Trophoblast cell (in vitro differentiated cells and primary cell): Measurements from ENCODE around the gene MOB1B.

Source experiments
- DNase-seq, 2 donors: peaks; one replicate each; pipeline ENCODE4 v3.0.0-alpha.2; 2016
- H2AFZ ChIP-seq: 2 replicates; pipeline ENCODE4 v1.6.1; 2013; ENCODE audit warnings: low read length, moderate library complexity, mild to moderate bottlenecking; ENCODE audit not compliant: insufficient read depth, poor library complexity
- H2AK5ac ChIP-seq: 2 replicates; pipeline ENCODE4 v1.6.1; 2013; ENCODE audit warnings: mild to moderate bottlenecking, low read length
- H2BK120ac ChIP-seq: 2 replicates; pipeline ENCODE4 v1.6.1; 2013; ENCODE audit warnings: low read length, mild to moderate bottlenecking, moderate library complexity; ENCODE audit not compliant: insufficient read depth, poor library complexity
- H2BK12ac ChIP-seq: 2 replicates; pipeline ENCODE4 v1.6.1; 2013; ENCODE audit warnings: mild to moderate bottlenecking, low read length, moderate library complexity
- H2BK5ac ChIP-seq: 2 replicates; pipeline ENCODE4 v1.6.1; 2013; ENCODE audit warnings: low read length, low read depth, moderate library complexity, mild to moderate bottlenecking; ENCODE audit not compliant: poor library complexity
- H3K14ac ChIP-seq: 2 replicates; pipeline ENCODE4 v1.6.1; 2013; ENCODE audit warnings: mild to moderate bottlenecking, low read length
- H3K18ac ChIP-seq: 2 replicates; pipeline ENCODE4 v1.6.1; 2013; ENCODE audit warnings: mild to moderate bottlenecking, low read length
- H3K23ac ChIP-seq: 2 replicates; pipeline ENCODE4 v1.6.1; 2013; ENCODE audit warnings: low read length
- H3K27ac ChIP-seq: 2 replicates; pipeline ENCODE4 v1.5.1; 2013; ENCODE audit warnings: low read depth, mild to moderate bottlenecking, inconsistent platforms, low read length, moderate library complexity
- H3K27me3 ChIP-seq: 2 replicates; pipeline ENCODE4 v1.6.1; 2013; ENCODE audit warnings: inconsistent platforms, mild to moderate bottlenecking, low read length, moderate library complexity; ENCODE audit not compliant: insufficient read depth
- H3K36me3 ChIP-seq, 2 experiments: 1 replicate in 1 of 2; 2 replicates in 1 of 2; pipeline ENCODE4 v1.6.1; 2013; ENCODE audit warnings: low read length in 2 of 2, mild to moderate bottlenecking in 2 of 2, moderate library complexity in 1 of 2; ENCODE audit not compliant: insufficient read depth in 2 of 2, control insufficient read depth in 1 of 2
- H3K4ac ChIP-seq: 2 replicates; pipeline ENCODE4 v1.6.1; 2013; ENCODE audit warnings: low read depth, mild to moderate bottlenecking, low read length, moderate library complexity
- H3K4me1 ChIP-seq, 2 experiments: 1 replicate in 1 of 2; 2 replicates in 1 of 2; pipeline ENCODE4 v1.6.1; 2013; ENCODE audit warnings: low read length in 2 of 2, mild to moderate bottlenecking in 2 of 2, moderate library complexity in 1 of 2; ENCODE audit not compliant: insufficient read depth in 2 of 2, control insufficient read depth in 1 of 2
- H3K4me2 ChIP-seq: 2 replicates; pipeline ENCODE4 v1.6.1; 2013; ENCODE audit warnings: inconsistent platforms, mild to moderate bottlenecking, low read length, moderate library complexity
- H3K4me3 ChIP-seq: 2 replicates; pipeline ENCODE4 v1.5.1; 2013; ENCODE audit warnings: mild to moderate bottlenecking, low read depth, low read length, inconsistent platforms
- H3K79me1 ChIP-seq: one replicate; pipeline ENCODE4 v1.6.1; 2013; ENCODE audit warnings: low read length
- H3K79me2 ChIP-seq: 2 replicates; pipeline ENCODE4 v1.6.1; 2013; ENCODE audit warnings: low read length, mild to moderate bottlenecking; ENCODE audit not compliant: control insufficient read depth, insufficient read depth, poor library complexity
- H3K9ac ChIP-seq: 2 replicates; pipeline ENCODE4 v1.6.1; 2013; ENCODE audit warnings: mild to moderate bottlenecking, low read length
- H3K9me3 ChIP-seq: 2 replicates; pipeline ENCODE4 v1.6.1; 2013; ENCODE audit warnings: low read depth, mild to moderate bottlenecking, control low read depth, inconsistent platforms, low read length; ENCODE audit not compliant: insufficient read depth
- H4K12ac ChIP-seq: 2 replicates; pipeline ENCODE4 v1.6.1; 2013; ENCODE audit warnings: low read depth, mild to moderate bottlenecking, low read length, moderate library complexity
- H4K8ac ChIP-seq: 2 replicates; pipeline ENCODE4 v1.6.1; 2013; ENCODE audit warnings: low read depth, mild to moderate bottlenecking, low read length, moderate library complexity
- H4K91ac ChIP-seq: one replicate; pipeline ENCODE4 v1.6.1; 2013; ENCODE audit warnings: low read depth, mild to moderate bottlenecking, low read length, moderate library complexity
- WGBS: extraction: QIAGEN DNeasy Blood & Tissue Kit; methylation state at CpG from one replicate; pipeline ENCODE4 v1.1.7; 2013; ENCODE audit warnings: missing lambda C conversion rate; ENCODE audit not compliant: insufficient read length, insufficient coverage; ENCODE audit errors: extremely low coverage; 5-methylcytosine and 5-hydroxymethylcytosine counted together

MOB1B gene

GRCh38 chr4:70994069-70994366, 91.8 kb downstream of the MOB1B start:
- Histone ChIP-seq H3K27me3 (no peaks in the 10 kb centered on the region), H3K4me2 (peak overlapping the region; percentile 63), H2BK5ac (peak overlapping the region; percentile 37), H3K18ac (peak overlapping the region; percentile 64), H2AFZ (peak overlapping the region; percentile 77), H3K9ac (peak overlapping the region; percentile 77), H3K9me3 (peaks cover under 1% of the 10 kb centered on the region), H3K36me3 (peaks cover 4 to 5% of the 10 kb centered on the region in 2 experiments), H3K14ac (peak overlapping the region; percentile 94), H3K4ac (peak overlapping the region; percentile 42), H3K79me1 (peaks cover 9% of the 10 kb centered on the region), H3K23ac (no peak overlapping the region), H3K4me3 (peak overlapping the region; percentile 89), H3K27ac (peak overlapping the region; percentile 67), H4K12ac (peak overlapping the region; percentile 88), H4K8ac (peak overlapping the region; percentile 83), H2BK12ac (peak overlapping the region; percentile 5), H3K4me1 (peaks cover 0 to 4% of the 10 kb centered on the region in 2 experiments), H3K79me2 (peaks cover 5% of the 10 kb centered on the region), H2AK5ac (peak overlapping the region; percentile 79), H4K91ac (peak overlapping the region; percentile 77), H2BK120ac (peak overlapping the region; percentile 53)
- no peak for DNase-seq
- WGBS: no CpG with 5 or more reads among the region's 11 CpGs

DNA sequence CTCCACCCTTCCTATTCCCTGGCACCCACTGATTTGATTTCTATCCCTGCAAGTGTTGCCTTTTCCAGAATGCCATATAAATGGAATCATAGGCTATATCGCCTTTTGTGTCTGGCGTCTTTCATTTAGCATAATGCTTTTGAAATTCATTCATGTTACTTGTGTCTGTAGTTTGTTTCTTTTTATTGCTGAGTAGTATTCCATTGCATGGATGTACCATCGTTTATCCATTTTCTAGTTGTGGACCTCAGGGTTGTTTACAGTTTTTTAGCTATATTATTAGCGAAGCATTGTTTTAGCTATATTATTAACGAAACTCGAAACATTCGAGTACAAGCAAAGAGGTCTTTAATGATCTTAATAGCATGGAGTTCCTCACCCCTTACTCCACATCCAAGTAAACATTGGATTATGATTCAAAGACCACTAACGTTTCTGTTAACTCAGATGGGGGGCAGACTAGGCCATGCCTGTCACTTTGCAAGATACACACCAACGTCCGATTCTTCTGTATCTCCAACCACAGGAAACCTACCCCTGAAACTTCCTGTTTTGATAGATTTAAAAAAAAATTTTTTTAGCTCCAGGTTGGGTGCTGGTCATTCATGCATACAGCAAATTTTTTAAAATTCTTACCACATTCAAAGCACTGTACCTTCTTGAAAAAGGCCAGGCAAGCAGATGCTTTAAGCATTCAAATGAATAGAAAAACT, 92.4 kb downstream of the MOB1B start:
- Histone ChIP-seq H3K4me1 (peaks cover 0 to 4% of the 10 kb centered on the region in 2 experiments), H3K9me3 (peaks cover 1% of the 10 kb centered on the region), H3K79me2 (peaks cover 5% of the 10 kb centered on the region), H3K23ac (no peak overlapping the region), H3K14ac (no peak overlapping the region), H4K12ac (no peak overlapping the region), H3K79me1 (peaks cover 9% of the 10 kb centered on the region), H2BK120ac (no peak overlapping the region), H3K4me3 (no peak overlapping the region), H2AFZ (no peak overlapping the region), H3K9ac (no peak overlapping the region), H3K27me3 (no peaks in the 10 kb centered on the region), H4K8ac (no peak overlapping the region), H2AK5ac (no peak overlapping the region), H2BK12ac (no peak overlapping the region), H3K27ac (no peak overlapping the region), H3K36me3 (peaks cover 5 to 6% of the 10 kb centered on the region in 2 experiments), H3K18ac (no peak overlapping the region), H2BK5ac (no peak overlapping the region), H3K4me2 (peak overlapping the region; percentile 63), H3K4ac (no peak overlapping the region), H4K91ac (no peak overlapping the region)
- no CpG with 5 or more reads among the region's 10 CpGs for WGBS
- DNase-seq: no peak

GRCh38 chr4:70996018-70996360, 93.8 kb downstream of the MOB1B start:
- H3K79me2 ChIP-seq: peaks cover 5% of the 10 kb centered on the region
- H3K4me3 ChIP-seq: no peak overlapping the region
- H2AK5ac ChIP-seq: no peak overlapping the region
- H3K14ac ChIP-seq: no peak overlapping the region
- no peaks in the 10 kb centered on the region for H3K27me3 ChIP-seq
- no peak overlapping the region for H4K8ac ChIP-seq
- H3K9me3 ChIP-seq: peaks cover 1% of the 10 kb centered on the region
- H4K12ac ChIP-seq: no peak overlapping the region
- no CpG with 5 or more reads among the region's 4 CpGs for WGBS
- H3K4me2 ChIP-seq: no peak overlapping the region
- no peak overlapping the region for H3K23ac ChIP-seq
- no peak overlapping the region for H3K4ac ChIP-seq
- H3K27ac ChIP-seq: no peak overlapping the region
- H2AFZ ChIP-seq: no peak overlapping the region
- peaks cover 9% of the 10 kb centered on the region for H3K79me1 ChIP-seq
- peaks cover 5 to 6% of the 10 kb centered on the region in 2 experiments for H3K36me3 ChIP-seq
- no peak overlapping the region for H3K9ac ChIP-seq
- H2BK5ac ChIP-seq: no peak overlapping the region
- DNase-seq: no peak
- no peak overlapping the region for H2BK120ac ChIP-seq
- H3K4me1 ChIP-seq: peaks cover 0 to 4% of the 10 kb centered on the region in 2 experiments
- no peak overlapping the region for H4K91ac ChIP-seq
- no peak overlapping the region for H3K18ac ChIP-seq
- H2BK12ac ChIP-seq: no peak overlapping the region

DNA sequence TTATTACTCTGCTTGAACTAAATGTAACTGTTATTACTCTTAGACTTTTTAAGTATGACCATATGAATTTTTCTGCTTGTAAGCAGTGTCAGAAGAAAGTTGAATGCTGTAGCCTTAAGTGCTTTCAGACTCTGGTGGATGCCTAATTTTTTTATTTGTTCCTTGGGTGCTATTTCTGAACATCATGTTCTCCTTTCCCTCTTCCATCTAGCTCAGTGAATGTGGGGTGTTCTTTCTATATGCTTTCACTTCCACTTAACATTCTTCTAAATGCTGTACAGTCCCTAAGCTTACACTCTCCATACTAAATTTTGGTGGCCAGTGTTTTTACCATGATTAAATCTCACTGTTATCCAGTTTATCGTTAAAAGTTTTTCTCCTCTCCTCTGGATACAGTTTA, 94.9 kb downstream of the MOB1B start:
- H3K23ac ChIP-seq: no peak overlapping the region
- H4K91ac ChIP-seq: no peak overlapping the region
- no peak overlapping the region for H3K4ac ChIP-seq
- H3K9ac ChIP-seq: no peak overlapping the region
- H4K8ac ChIP-seq: no peak overlapping the region
- peaks cover 0 to 4% of the 10 kb centered on the region in 2 experiments for H3K4me1 ChIP-seq
- no peak overlapping the region for H2AFZ ChIP-seq
- DNase-seq: no peak
- H4K12ac ChIP-seq: no peak overlapping the region
- H3K36me3 ChIP-seq: peaks cover 5 to 6% of the 10 kb centered on the region in 2 experiments
- H3K27me3 ChIP-seq: no peaks in the 10 kb centered on the region
- peaks cover 1% of the 10 kb centered on the region for H3K9me3 ChIP-seq
- H3K4me2 ChIP-seq: no peak overlapping the region
- peaks cover 9% of the 10 kb centered on the region for H3K79me1 ChIP-seq
- H2BK120ac ChIP-seq: no peak overlapping the region
- H2BK5ac ChIP-seq: no peak overlapping the region
- no peak overlapping the region for H3K18ac ChIP-seq
- no peak overlapping the region for H3K27ac ChIP-seq
- no peak overlapping the region for H2BK12ac ChIP-seq
- H3K79me2 ChIP-seq: peaks cover 5% of the 10 kb centered on the region
- no CpG with 5 or more reads among the region's 1 CpG for WGBS
- H3K4me3 ChIP-seq: no peak overlapping the region
- no peak overlapping the region for H2AK5ac ChIP-seq
- H3K14ac ChIP-seq: no peak overlapping the region
